Loucy (cell line): ENCODE results near the gene GPR37.

Experiments
- H2AFZ ChIP-seq: fragments of 200-600 bp; sonication (generic); 2 replicates; pipeline ENCODE4 v1.6.0; 2016; ENCODE audit warnings: antibody characterized with exemption, mild to moderate bottlenecking, low read length, moderate library complexity
- H3F3A ChIP-seq: fragments of 200-600 bp; 2 replicates; pipeline ENCODE4 v1.6.0; 2016; ENCODE audit warnings: antibody characterized with exemption, low read depth, mild to moderate bottlenecking
- H3K27me3 ChIP-seq: fragments of 200-600 bp; sonication (generic); 2 replicates; pipeline ENCODE4 v1.6.1; 2014; ENCODE audit warnings: low read length, mild to moderate bottlenecking; ENCODE audit not compliant: insufficient read depth, poor library complexity, severe bottlenecking
- H3K36me3 ChIP-seq: fragments of 200-600 bp; sonication (generic); 2 replicates; pipeline ENCODE4 v1.6.1; 2016; ENCODE audit warnings: low read length; ENCODE audit not compliant: insufficient read depth
- H3K4me1 ChIP-seq: fragments of 200-600 bp; sonication (generic); 2 replicates; pipeline ENCODE4 v1.5.1; 2014; ENCODE audit warnings: low read length, mild to moderate bottlenecking; ENCODE audit not compliant: insufficient read depth, poor library complexity, severe bottlenecking
- H3K4me2 ChIP-seq: fragments of 200-600 bp; sonication (generic); 2 replicates; pipeline ENCODE4 v1.6.0; 2014; ENCODE audit warnings: antibody characterized with exemption, low read length, low read depth, mild to moderate bottlenecking; ENCODE audit not compliant: poor library complexity, severe bottlenecking
- H3K4me3 ChIP-seq: fragments of 200-600 bp; sonication (generic); 2 replicates; pipeline ENCODE4 v1.5.1; 2014; ENCODE audit warnings: low read length, mild to moderate bottlenecking, mixed read lengths; ENCODE audit not compliant: poor library complexity, severe bottlenecking
- H3K79me2 ChIP-seq: fragments of 200-600 bp; sonication (generic); 2 replicates; pipeline ENCODE4 v1.6.1; 2014; ENCODE audit warnings: low read length; ENCODE audit not compliant: insufficient read depth
- H3K9ac ChIP-seq: fragments of 200-600 bp; sonication (generic); 2 replicates; pipeline ENCODE4 v1.6.0; 2014; ENCODE audit warnings: mild to moderate bottlenecking, low read depth, low read length, moderate library complexity; ENCODE audit not compliant: poor library complexity, severe bottlenecking
- H3K9me2 ChIP-seq: fragments of 200-600 bp; sonication (generic); replicated peaks from 2 replicates; pipeline ENCODE4 v1.6.1; 2016; ENCODE audit warnings: low read depth, low read length, mixed read lengths
- H3K9me3 ChIP-seq: fragments of 200-600 bp; sonication (generic); 2 replicates; pipeline ENCODE4 v1.6.1; 2014; ENCODE audit warnings: mild to moderate bottlenecking, antibody characterized with exemption, low read length, low read depth; ENCODE audit not compliant: insufficient read depth
- H4K20me1 ChIP-seq: fragments of 200-600 bp; sonication (generic); 2 replicates; pipeline ENCODE4 v1.6.0; 2014; ENCODE audit warnings: antibody characterized with exemption, low read length, mild to moderate bottlenecking; ENCODE audit not compliant: insufficient read depth, poor library complexity, severe bottlenecking
- EZH2phosphoT487 ChIP-seq: fragments of 200-600 bp; IDR thresholded peaks from 2 replicates; pipeline ENCODE4 v1.6.1; 2018; ENCODE audit warnings: antibody characterized with exemption, mild to moderate bottlenecking, moderate library complexity, borderline replicate concordance
- TF ChIP-seq, protein P1 (sequence below): fragments of 200-600 bp; sonication (generic); conservative IDR thresholded peaks from 2 replicates; pipeline ENCODE4 v1.5.1; 2014; ENCODE audit warnings: mild to moderate bottlenecking, antibody characterized with exemption, low read length

GPR37 gene

DNA sequence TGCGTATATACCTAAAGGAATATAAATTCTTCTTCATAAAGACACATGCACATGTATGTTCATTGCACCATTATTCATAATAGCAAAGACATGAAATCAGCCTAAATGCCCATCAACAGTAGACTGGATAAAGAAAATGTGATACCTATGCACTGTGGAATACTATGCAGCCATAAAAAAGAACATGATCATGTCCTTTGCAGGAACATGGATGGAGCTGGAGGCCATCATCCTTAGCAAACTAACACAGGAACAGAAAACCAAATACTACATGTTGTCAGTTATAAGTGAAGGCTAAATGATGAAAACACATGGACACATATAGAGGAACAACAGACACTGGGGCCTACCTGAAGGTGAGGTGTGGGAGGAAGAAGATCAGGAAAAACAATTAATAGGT lies 48.7 kb downstream of the GPR37 start:
- Histone ChIP-seq H3K27me3 (no peaks in the 10 kb centered on the region), H3K4me2 (no peak overlapping the region), H3F3A (no peaks in the 10 kb centered on the region), H3K9ac (no peak overlapping the region), H3K79me2 (no peaks in the 10 kb centered on the region), H2AFZ (no peak overlapping the region), H3K4me1 (no peaks in the 10 kb centered on the region), H4K20me1 (no peaks in the 10 kb centered on the region), H3K36me3 (no peaks in the 10 kb centered on the region), H3K9me2 (no peaks in the 10 kb centered on the region), H3K4me3 (no peak overlapping the region), H3K9me3 (0 out of 2 replicates have a peak, but pooled peaks cover 3% of the 10 kb centered on the region)
- no peak for TF ChIP-seq EZH2phosphoT487
- TF ChIP-seq, protein P1, sequence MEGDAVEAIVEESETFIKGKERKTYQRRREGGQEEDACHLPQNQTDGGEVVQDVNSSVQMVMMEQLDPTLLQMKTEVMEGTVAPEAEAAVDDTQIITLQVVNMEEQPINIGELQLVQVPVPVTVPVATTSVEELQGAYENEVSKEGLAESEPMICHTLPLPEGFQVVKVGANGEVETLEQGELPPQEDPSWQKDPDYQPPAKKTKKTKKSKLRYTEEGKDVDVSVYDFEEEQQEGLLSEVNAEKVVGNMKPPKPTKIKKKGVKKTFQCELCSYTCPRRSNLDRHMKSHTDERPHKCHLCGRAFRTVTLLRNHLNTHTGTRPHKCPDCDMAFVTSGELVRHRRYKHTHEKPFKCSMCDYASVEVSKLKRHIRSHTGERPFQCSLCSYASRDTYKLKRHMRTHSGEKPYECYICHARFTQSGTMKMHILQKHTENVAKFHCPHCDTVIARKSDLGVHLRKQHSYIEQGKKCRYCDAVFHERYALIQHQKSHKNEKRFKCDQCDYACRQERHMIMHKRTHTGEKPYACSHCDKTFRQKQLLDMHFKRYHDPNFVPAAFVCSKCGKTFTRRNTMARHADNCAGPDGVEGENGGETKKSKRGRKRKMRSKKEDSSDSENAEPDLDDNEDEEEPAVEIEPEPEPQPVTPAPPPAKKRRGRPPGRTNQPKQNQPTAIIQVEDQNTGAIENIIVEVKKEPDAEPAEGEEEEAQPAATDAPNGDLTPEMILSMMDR: no peak

DNA sequence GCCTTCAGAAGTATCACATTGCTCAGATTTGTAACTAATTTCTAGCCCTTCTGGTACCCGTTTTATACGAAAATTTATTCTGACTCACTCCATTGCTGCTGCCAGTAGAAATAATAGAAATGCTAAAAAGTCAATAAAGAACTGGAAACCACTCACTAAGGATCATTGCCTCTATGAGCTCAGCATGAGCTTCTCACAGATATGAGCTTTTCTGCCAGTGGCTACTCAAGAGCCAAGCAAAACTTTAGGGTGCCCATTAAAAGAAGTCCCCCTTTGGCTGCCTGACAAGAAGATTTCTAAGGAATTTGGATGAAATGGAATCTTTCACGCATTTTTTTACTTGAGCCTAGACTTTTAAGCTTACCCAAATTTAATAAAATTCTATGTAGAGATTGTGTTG lies 52.5 kb downstream of the GPR37 start:
- Histone ChIP-seq H3K36me3 (no peaks in the 10 kb centered on the region), H3K9me3 (peaks cover 3% of the 10 kb centered on the region; the same call in 1 of the 2 replicates), H3K9me2 (no peaks in the 10 kb centered on the region), H3F3A (no peaks in the 10 kb centered on the region), H2AFZ (no peak overlapping the region), H3K9ac (no peak overlapping the region), H4K20me1 (no peaks in the 10 kb centered on the region), H3K79me2 (no peaks in the 10 kb centered on the region), H3K4me1 (no peaks in the 10 kb centered on the region), H3K4me3 (no peak overlapping the region), H3K4me2 (no peak overlapping the region), H3K27me3 (no peaks in the 10 kb centered on the region)
- TF ChIP-seq EZH2phosphoT487: no peak
- TF ChIP-seq, protein P1: no peak

DNA sequence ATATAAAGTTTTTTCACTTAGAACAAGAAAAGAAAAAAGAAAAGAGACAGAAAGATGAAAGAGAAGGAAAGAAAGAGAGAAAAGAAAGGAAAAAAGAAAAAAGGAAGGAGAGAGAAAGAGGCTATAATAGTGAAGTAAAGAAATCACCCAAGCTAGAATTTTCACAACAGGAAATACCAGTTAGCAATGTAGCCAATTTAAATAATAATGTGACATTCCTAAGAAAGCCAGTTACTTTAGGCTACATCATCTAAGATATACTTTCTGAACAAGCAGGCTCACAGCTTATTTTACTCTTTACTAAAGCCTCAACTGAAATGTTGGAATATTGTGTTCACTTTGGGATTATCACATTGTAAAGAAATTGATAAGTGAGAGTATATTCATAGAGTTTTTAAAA lies 53.6 kb downstream of the GPR37 start:
- no peaks in the 10 kb centered on the region for H3K9me2 ChIP-seq
- H3K9me3 ChIP-seq: peaks cover 3% of the 10 kb centered on the region; the same call in 1 of the 2 replicates
- no peaks in the 10 kb centered on the region for H4K20me1 ChIP-seq
- H3F3A ChIP-seq: no peaks in the 10 kb centered on the region
- no peak overlapping the region for H3K4me2 ChIP-seq
- H3K27me3 ChIP-seq: no peaks in the 10 kb centered on the region
- no peak overlapping the region for H3K9ac ChIP-seq
- H2AFZ ChIP-seq: no peak overlapping the region
- no peak for TF ChIP-seq EZH2phosphoT487
- TF ChIP-seq, protein P1: no peak
- H3K36me3 ChIP-seq: no peaks in the 10 kb centered on the region
- H3K4me3 ChIP-seq: no peak overlapping the region
- no peaks in the 10 kb centered on the region for H3K4me1 ChIP-seq
- H3K79me2 ChIP-seq: no peaks in the 10 kb centered on the region
